ENCODE results near the gene GRIK3.
A peak's percentile ranks its signal among the peaks of the same experiment; 100 is the strongest.
"Not testable (repeated sequence)": the region's sequence is repeated elsewhere in the genome, so short reads cannot be mapped to it uniquely, and the experiment has no call there.

GRIK3 gene

GRCh38 chr1:36948147-36948546, 86.2 kb downstream of the GRIK3 start:
- DNase-seq (ENCODE audit: extremely low read depth in 1 of 2, low read depth in 1 of 2), result no peak

GRCh38 chr1:36947384-36947783, 86.9 kb downstream of the GRIK3 start:
- DNase-seq (ENCODE audit: extremely low read depth in 1 of 2, low read depth in 1 of 2), result no peak

DNA sequence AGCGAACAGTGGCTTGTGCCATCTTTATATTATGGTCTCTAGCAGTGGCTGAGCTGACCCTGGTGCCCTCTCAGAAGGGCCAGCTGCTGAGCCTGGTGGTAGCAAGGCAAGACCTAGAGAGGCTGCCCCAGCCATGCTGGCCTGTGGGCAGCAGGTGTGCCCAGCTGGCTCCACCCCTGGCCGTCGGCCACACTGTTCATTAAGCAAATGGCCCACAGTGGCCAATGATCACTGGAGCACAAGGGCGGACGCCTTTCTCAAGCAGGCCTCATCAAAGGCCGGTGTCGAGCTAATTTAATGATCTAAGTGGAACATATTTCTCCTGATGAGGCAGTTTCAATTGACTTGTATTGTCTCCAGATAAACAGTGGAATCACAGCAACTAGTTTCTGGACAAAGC, 89.4 kb downstream of the GRIK3 start:
- DNase-seq (ENCODE audit: extremely low read depth in 1 of 2, low read depth in 1 of 2), result no peak

- DNase-seq (ENCODE audit: extremely low read depth in 1 of 2, low read depth in 1 of 2), result no peak
Measured at GRCh38 chr1:36942148-36942547, 92.2 kb downstream of the GRIK3 start.

DNA sequence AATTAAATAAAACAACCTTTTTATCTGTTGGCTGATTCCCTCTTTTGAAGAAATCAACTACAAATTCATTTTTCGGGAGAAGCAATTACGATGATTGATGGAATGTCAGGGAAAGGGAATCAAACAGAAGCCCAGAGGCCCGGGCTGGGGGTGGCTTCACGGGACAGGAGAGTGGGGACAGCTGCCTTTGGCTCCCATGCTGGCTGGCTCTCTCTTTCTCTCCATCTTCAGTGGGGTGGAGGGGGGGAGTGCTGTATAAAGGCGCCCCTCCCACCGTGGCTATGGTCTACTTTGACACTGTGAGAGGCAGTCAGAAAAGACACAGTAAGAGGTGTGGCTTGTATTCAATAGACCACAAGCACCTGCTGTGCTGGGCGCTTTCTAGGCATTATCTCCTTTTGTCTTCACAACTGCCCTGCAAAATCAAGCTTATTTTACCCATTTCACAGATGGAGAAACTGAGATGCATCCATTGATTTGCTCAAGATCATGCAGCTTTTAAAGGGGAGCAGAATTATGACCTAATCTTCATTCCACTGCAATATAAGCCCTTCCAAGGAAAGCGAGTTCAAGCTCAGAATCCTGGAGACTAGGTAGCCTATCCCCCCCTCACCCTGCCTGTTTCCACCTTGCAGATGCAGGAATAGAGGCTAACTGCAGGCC, 92.9 kb downstream of the GRIK3 start:
- DNase-seq (ENCODE audit: extremely low read depth in 1 of 2, low read depth in 1 of 2), result no peak

DNA sequence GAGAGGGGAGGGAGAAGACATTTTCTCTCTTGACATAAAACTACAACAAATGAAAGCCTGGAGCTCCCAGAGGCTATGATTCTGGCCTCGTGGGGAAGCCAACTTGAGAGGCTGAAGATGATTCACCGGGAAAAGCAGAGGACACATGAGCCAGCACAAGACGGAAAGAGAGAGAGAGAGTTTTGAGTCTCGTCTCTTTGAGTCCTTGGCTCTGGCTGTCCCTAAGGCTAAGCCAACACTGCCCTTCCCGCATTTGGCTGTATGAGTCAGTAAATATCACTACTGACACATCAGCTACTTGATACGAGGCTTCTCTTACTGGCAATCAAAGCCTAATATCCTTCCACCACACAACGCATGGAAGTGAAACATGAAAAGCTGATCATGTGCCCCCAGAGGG, 95.5 kb downstream of the GRIK3 start:
- no peak for DNase-seq (ENCODE audit: extremely low read depth in 1 of 2, low read depth in 1 of 2)

DNA sequence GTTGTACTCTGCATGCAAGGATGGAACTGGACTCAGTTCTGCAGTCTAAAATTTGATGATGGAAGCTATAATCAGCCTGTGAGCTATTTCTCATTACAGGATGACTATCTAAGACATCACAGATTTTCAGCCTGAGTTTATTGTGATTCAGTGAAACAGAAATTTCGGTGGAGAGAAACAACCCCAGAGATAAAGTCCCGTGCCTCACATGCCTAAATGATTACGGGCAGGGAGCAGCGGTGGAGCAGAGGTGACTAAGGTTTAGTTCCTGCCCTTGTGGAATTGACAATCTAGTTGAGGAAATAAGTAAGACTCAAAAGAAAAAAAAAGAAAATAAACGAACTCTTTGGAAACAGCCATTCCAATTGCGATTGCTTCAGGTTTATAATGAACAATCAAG, 96.9 kb downstream of the GRIK3 start:
- DNase-seq (ENCODE audit: extremely low read depth in 1 of 2, low read depth in 1 of 2), result no peak

DNA sequence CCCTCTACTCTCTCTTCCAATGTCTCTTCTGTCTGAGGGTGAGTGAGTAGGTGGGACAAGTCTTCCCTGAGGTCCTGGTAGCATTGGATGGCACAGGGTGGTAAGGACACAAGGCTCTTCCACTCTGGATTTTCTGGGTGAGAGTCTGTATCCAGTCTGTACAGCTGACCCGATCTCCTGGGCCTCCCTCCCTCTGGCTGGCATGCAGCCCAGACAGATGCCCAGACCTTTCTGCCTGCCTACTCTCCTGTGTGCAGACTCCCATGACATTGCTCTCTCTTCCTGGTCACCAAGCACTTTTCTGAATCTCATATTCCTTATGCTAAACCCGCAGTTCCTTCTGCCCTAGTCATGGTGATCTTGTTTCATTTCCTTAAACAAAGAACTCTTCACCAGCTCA, 100.3 kb downstream of the GRIK3 start:
- DNase-seq (ENCODE audit: extremely low read depth in 1 of 2, low read depth in 1 of 2), result no peak

GRCh38 chr1:36927826-36928225, 106.5 kb downstream of the GRIK3 start:
- DNase-seq (ENCODE audit: extremely low read depth in 1 of 2, low read depth in 1 of 2), result no peak

GRCh38 chr1:36925251-36925650, 109.1 kb downstream of the GRIK3 start:
- no peak for DNase-seq (ENCODE audit: extremely low read depth in 1 of 2, low read depth in 1 of 2)

DNA sequence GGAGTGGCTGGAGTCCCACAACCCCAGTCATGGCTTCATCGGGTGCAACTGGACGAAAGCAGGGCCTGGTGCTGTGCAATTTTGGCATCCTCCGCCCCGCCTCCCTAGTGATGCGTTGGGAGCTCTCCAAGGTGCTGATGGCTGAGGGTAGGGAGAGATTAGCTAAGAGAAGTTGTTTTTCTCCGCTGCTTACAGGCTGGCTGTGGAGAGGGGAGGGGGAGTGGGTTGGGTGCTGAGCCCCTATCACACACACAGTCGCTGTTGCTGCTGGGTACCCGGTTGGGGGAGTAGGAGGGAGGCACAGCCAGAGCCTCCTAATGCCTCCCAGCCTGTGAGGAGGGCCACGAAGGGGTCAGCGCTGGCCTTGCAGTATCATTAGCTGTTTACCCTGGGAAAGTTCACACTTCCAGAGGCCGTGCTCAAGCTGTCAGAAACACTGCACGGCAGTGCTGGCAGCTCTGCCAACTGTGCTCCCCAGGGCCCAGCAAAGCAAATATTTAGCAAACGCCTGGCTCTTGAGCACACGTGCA, 110.0 kb downstream of the GRIK3 start:
- DNase-seq (ENCODE audit: extremely low read depth in 1 of 2, low read depth in 1 of 2), result peak in 1 of 2 donors; percentile 5

GRCh38 chr1:36922593-36923426, 111.5 kb downstream of the GRIK3 start:
- no peak for DNase-seq (ENCODE audit: extremely low read depth in 1 of 2, low read depth in 1 of 2)

DNA sequence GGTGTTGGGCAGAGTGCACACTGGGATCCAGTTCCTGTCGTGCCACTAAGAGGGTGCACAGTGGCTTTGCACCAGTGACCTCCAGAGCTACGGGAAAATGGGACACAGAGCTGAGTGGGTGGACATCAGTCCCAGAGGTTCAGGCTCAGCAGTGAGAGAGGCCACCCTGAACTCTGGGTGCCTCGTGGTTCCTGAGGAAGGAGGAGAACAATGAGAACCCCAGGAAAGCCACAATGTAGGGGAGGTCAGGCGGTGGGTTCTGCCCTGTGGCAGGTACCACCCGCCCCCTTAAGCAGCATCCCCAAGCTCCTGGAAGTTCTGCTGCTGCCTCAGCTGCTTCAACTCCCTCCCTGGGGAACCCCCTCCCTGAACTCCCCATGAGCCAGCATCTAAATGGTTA, 112.2 kb downstream of the GRIK3 start:
- DNase-seq (ENCODE audit: extremely low read depth in 1 of 2, low read depth in 1 of 2), result no peak

GRCh38 chr1:36920801-36921405, 113.4 kb downstream of the GRIK3 start:
- DNase-seq (ENCODE audit: extremely low read depth in 1 of 2, low read depth in 1 of 2), result no peak

GRCh38 chr1:36920371-36920770, 113.9 kb downstream of the GRIK3 start:
- DNase-seq (ENCODE audit: extremely low read depth in 1 of 2, low read depth in 1 of 2), result no peak

DNA sequence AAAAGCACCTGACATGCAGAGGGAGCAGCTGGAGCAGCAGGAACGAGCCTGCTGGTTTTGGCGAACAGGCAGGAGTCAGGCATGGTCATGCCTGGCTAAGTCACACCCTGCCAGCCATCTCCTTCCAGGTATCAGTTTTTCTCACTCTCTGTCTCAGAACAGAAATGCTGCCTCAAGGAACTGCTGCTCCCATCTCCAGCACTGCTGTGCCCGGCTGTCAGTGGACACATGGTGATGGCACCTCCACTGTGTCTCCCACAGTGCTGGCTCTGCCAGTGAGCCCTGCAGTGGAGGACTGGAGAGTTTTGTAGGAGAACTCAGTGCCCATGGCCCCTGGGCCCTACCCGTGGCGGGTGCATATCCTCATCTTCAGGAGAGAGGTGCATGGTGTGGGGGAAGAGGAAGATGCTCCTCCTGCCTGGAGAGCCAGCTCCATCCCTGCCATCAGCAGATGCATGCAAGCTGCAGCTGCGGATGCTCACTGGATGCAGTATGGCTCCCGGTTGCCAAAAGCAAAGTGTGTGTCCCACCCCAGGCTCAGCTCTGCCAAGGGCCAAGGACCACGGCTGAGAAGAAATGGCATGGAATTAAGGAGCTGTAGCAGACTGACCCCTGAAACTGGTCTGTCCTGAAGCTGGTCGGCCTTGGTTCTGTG, 114.7 kb downstream of the GRIK3 start:
- no peak for DNase-seq (ENCODE audit: extremely low read depth in 1 of 2, low read depth in 1 of 2)

DNA sequence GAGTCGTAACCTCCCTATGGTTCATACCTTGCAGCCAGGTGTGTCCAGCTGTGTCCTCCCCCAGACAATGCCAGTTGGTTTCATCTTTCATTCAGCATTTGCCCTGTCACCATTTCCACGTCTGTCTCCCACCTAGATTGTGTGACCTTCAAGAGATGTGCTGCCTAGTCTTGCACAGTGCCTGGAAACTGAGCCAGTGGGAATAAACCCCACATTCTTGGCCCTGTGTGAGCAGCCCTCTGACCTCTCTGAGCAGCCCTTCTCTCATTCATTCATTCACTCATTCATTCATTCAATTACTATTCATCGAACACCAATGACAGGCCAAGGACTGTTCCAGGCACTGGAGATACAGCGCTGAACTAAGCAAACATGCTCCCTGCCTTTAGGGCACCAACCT, 115.7 kb downstream of the GRIK3 start:
- no peak for DNase-seq (ENCODE audit: extremely low read depth in 1 of 2, low read depth in 1 of 2)

GRCh38 chr1:36916542-36916941, 117.8 kb downstream of the GRIK3 start:
- not testable (repeated sequence) for DNase-seq (ENCODE audit: extremely low read depth in 1 of 2, low read depth in 1 of 2)

DNA sequence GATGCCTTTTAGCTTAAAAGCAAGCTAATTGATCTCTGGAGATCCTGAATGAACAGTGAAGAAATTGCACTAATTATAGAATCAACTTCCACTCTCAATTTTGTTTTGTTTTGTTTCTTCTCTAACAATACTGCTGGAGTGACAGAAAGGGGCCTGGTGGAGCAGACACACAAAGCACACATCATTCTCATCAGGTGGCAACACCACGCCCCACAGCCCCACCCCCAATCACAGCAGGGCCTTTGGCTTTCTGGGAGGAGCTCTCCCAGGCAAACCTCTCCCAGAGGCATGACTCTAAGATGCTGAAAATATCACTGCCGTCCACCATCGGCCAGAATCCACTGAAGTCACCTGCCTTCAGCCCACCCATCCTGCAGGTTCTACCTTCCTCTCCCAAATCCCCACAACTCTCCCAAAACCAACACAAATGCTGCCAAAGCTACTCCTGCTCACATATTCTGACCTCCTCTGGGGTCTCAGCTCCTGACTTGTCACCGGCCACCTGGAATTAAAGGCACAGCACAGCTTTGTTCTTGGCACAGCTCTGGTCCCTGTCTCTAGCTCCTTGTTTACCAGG, 120.7 kb downstream of the GRIK3 start:
- DNase-seq (ENCODE audit: extremely low read depth in 1 of 2, low read depth in 1 of 2), result no peak

GRCh38 chr1:36913016-36913415, 121.3 kb downstream of the GRIK3 start:
- DNase-seq (ENCODE audit: extremely low read depth in 1 of 2, low read depth in 1 of 2), result no peak

GRCh38 chr1:36912365-36912865, 121.9 kb downstream of the GRIK3 start:
- DNase-seq (ENCODE audit: extremely low read depth in 1 of 2, low read depth in 1 of 2), result no peak

Measured in activated CD8-positive, alpha-beta memory T cell treated with anti-CD3 and anti-CD28 coated beads for 1 hour (primary cell).